ENCODE data around the gene GPLD1.

The GPLD1 gene

DNA sequence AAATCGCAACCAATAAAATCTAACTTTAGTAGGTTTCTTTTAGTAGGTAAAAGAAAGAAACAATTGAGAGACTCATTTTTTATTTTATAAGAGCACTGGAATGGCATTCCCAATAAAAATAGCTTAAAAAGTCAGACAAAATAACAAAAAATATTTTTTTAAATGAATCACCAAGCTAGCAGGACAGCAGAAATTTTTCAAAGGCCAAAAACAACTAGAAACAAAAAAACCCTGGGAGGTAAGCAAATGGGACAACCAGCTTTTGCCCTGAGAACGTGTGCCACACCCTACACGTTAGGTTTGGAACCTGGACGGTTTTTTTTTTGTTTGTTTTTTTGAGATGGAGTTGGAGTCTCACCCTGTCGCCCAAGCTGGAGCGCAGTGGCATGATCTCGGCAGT lies 19.6 kb downstream of the GPLD1 start:
- no peak overlapping the region for H3K4me3 ChIP-seq (ENCODE audit: severe bottlenecking)
- no peaks in the 10 kb centered on the region for H3K27me3 ChIP-seq (ENCODE audit: insufficient read depth, poor library complexity, severe bottlenecking)
- DNase-seq (ENCODE audit: low spot score): no peak
- no peaks in the 10 kb centered on the region for H3K9me3 ChIP-seq (ENCODE audit: severe bottlenecking)
- no peak for ATAC-seq (ENCODE audit: low read depth)
- TF ChIP-seq, protein P1, sequence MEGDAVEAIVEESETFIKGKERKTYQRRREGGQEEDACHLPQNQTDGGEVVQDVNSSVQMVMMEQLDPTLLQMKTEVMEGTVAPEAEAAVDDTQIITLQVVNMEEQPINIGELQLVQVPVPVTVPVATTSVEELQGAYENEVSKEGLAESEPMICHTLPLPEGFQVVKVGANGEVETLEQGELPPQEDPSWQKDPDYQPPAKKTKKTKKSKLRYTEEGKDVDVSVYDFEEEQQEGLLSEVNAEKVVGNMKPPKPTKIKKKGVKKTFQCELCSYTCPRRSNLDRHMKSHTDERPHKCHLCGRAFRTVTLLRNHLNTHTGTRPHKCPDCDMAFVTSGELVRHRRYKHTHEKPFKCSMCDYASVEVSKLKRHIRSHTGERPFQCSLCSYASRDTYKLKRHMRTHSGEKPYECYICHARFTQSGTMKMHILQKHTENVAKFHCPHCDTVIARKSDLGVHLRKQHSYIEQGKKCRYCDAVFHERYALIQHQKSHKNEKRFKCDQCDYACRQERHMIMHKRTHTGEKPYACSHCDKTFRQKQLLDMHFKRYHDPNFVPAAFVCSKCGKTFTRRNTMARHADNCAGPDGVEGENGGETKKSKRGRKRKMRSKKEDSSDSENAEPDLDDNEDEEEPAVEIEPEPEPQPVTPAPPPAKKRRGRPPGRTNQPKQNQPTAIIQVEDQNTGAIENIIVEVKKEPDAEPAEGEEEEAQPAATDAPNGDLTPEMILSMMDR (IDR thresholded peaks at IDR 0.05; ENCODE audit: poor library complexity, severe bottlenecking): no peak
- H3K27ac ChIP-seq (ENCODE audit: poor library complexity, severe bottlenecking): no peak overlapping the region
- H3K4me1 ChIP-seq (ENCODE audit: insufficient read depth, poor library complexity, severe bottlenecking): no peaks in the 10 kb centered on the region
- H3K36me3 ChIP-seq (ENCODE audit: low read depth): no peaks in the 10 kb centered on the region

DNA sequence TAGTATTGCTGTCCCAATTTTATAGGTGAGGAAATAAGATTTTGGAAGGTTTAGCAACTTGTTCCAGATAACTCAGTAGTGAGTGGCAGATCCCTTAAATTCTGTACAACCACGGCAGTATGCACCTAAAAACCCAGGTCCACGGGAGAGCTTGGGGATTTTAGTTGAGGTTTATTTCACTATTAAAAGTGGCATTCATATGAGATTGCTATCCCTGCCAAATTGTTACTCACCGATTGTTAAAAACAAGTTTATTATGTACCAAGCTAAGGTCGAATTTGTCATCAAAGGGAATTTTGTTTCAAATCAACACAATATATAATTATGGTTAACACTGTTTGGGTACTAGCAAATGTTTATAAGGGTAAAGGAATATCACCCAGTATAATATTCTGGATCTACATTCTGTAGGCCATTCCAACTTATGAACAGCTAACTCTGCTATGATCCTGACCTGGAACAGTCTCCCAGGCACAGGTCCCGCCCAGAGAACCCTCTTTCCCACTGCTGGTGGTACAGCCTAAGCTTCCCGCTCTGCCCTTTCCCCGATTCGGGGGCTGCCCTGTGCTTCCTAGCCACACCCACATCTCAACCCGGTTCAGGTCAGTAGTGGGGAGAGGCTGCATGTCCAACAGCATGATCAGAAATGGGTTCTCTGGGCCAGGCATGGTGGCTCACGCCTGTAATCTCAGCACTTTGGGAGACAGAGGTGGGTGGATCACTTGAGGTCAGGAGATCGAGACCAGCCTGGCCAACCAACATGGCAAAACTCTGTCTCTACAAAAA lies 24.9 kb downstream of the GPLD1 start:
- Histone ChIP-seq H3K36me3 (ENCODE audit: low read depth) (no peaks in the 10 kb centered on the region), H3K27ac (ENCODE audit: poor library complexity, severe bottlenecking) (no peak overlapping the region), H3K4me3 (ENCODE audit: severe bottlenecking) (no peak overlapping the region), H3K27me3 (ENCODE audit: insufficient read depth, poor library complexity, severe bottlenecking) (no peaks in the 10 kb centered on the region), H3K9me3 (ENCODE audit: severe bottlenecking) (no peaks in the 10 kb centered on the region), H3K4me1 (ENCODE audit: insufficient read depth, poor library complexity, severe bottlenecking) (no peaks in the 10 kb centered on the region)
- ATAC-seq (ENCODE audit: low read depth) (no peak), DNase-seq (ENCODE audit: low spot score) (no peak)
- TF ChIP-seq, protein P1 (IDR thresholded peaks at IDR 0.05; ENCODE audit: poor library complexity, severe bottlenecking): no peak

DNA sequence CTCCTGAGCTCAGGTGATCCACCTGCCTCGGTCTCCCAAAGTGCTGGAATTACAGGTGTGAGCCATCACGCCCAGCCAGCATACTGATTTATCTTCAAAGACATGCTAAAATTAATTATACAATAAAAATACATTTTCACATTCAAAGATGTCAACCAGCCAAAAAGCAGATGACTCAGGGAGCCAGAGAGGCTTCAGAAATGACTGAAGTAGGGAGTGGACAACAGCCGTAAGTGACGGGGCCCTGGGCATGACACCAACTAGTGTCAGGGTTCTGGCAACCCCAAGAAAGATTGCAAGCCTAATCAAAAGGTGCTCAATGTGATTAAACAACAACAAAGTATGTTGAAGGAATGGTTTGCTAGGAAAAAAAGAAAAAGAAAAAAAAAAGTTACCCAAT lies 28.4 kb downstream of the GPLD1 start:
- Histone ChIP-seq H3K4me1 (ENCODE audit: insufficient read depth, poor library complexity, severe bottlenecking) (no peaks in the 10 kb centered on the region), H3K9me3 (ENCODE audit: severe bottlenecking) (no peaks in the 10 kb centered on the region), H3K4me3 (ENCODE audit: severe bottlenecking) (no peak overlapping the region), H3K36me3 (ENCODE audit: low read depth) (no peaks in the 10 kb centered on the region), H3K27ac (ENCODE audit: poor library complexity, severe bottlenecking) (no peak overlapping the region), H3K27me3 (ENCODE audit: insufficient read depth, poor library complexity, severe bottlenecking) (no peaks in the 10 kb centered on the region)
- ATAC-seq (ENCODE audit: low read depth): no peak
- DNase-seq (ENCODE audit: low spot score): no peak
- TF ChIP-seq, protein P1 (IDR thresholded peaks at IDR 0.05; ENCODE audit: poor library complexity, severe bottlenecking): no peak

DNA sequence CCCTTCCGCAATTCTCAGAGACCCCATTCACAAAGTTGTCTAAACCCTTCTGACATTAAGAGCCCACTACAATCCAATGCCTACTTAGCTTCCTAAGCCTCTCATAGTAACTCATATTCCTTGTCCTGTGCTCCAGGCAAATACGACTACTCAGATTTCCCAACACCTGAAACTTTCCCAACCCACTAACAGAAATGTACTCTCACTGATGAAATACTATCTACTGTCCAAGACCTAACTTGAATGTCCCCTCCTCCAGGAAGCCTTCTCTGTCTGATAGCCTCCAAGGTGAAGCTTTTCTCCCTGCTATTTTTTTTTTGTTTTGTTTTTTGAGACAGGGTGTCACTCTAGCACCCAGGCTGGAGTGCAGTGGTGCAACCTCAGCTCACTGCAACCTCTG lies 30.4 kb downstream of the GPLD1 start:
- ATAC-seq (ENCODE audit: low read depth): no peak
- H3K36me3 ChIP-seq (ENCODE audit: low read depth): no peaks in the 10 kb centered on the region
- H3K4me1 ChIP-seq (ENCODE audit: insufficient read depth, poor library complexity, severe bottlenecking): no peaks in the 10 kb centered on the region
- H3K9me3 ChIP-seq (ENCODE audit: severe bottlenecking): no peaks in the 10 kb centered on the region
- H3K27me3 ChIP-seq (ENCODE audit: insufficient read depth, poor library complexity, severe bottlenecking): no peaks in the 10 kb centered on the region
- H3K4me3 ChIP-seq (ENCODE audit: severe bottlenecking): no peak overlapping the region
- H3K27ac ChIP-seq (ENCODE audit: poor library complexity, severe bottlenecking): no peak overlapping the region
- DNase-seq (ENCODE audit: low spot score): no peak
- TF ChIP-seq, protein P1 (IDR thresholded peaks at IDR 0.05; ENCODE audit: poor library complexity, severe bottlenecking): no peak

DNA sequence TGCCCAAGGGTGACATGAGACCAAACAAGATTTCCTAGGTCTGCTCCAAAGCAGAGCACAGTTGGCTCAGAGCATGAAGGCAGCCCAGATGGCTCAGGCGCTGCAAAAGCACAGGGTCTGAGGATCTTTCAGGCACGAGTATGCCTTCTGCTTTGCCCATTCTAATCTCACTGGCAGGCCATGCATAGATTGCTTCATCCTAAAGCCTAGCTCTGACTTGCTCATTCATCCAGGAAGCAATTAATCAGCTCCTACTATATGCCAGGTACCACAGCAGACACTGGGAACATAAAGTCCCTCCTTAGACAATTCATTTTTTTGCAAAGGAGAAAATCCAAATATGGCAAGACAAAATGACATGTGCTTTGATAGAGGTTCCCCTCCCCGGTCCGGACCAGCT lies 31.2 kb downstream of the GPLD1 start:
- no peak overlapping the region for H3K27ac ChIP-seq (ENCODE audit: poor library complexity, severe bottlenecking)
- DNase-seq (ENCODE audit: low spot score) (no peak), ATAC-seq (ENCODE audit: low read depth) (peak; percentile 76)
- no peaks in the 10 kb centered on the region for H3K4me1 ChIP-seq (ENCODE audit: insufficient read depth, poor library complexity, severe bottlenecking)
- no peak overlapping the region for H3K4me3 ChIP-seq (ENCODE audit: severe bottlenecking)
- TF ChIP-seq, protein P1 (IDR thresholded peaks at IDR 0.05; ENCODE audit: poor library complexity, severe bottlenecking): no peak
- no peaks in the 10 kb centered on the region for H3K36me3 ChIP-seq (ENCODE audit: low read depth)
- H3K27me3 ChIP-seq (ENCODE audit: insufficient read depth, poor library complexity, severe bottlenecking): no peaks in the 10 kb centered on the region
- no peaks in the 10 kb centered on the region for H3K9me3 ChIP-seq (ENCODE audit: severe bottlenecking)
